OCI-LY3 (cell line): ENCODE measurements around the gene OR2L5.

Experiments
- H2AFZ ChIP-seq: fragments of 200-600, 300-600 bp; shearing (Covaris generic); 2 replicates; pipeline ENCODE4 v1.6.0; 2014; ENCODE audit warnings: antibody characterized with exemption, low read depth, low read length
- H3K27ac ChIP-seq: fragments of 200-600, 300-600 bp; sonication (generic); 2 replicates; pipeline ENCODE4 v1.5.1; 2014; ENCODE audit warnings: mild to moderate bottlenecking, low read length, moderate library complexity, mixed read lengths
- H3K27me3 ChIP-seq: fragments of 200-600, 300-600 bp; sonication (generic); 2 replicates; pipeline ENCODE4 v1.6.1; 2014; ENCODE audit warnings: low read depth, low read length, mixed read lengths
- H3K36me3 ChIP-seq: fragments of 200-600, 300-600 bp; sonication (generic); replicated peaks from 2 replicates; pipeline ENCODE3; 2014; ENCODE audit warnings: low read depth, low read length, mixed read lengths
- H3K4me1 ChIP-seq: fragments of 300-600, 200-600 bp; sonication (generic); 2 replicates; pipeline ENCODE4 v1.6.1; 2014; ENCODE audit warnings: low read length, mixed read lengths
- H3K4me2 ChIP-seq: fragments of 200-600, 300-600 bp; sonication (generic); 2 replicates; pipeline ENCODE4 v1.6.1; 2014; ENCODE audit warnings: low read length, mixed read lengths
- H3K4me3 ChIP-seq: fragments of 300-600, 200-600 bp; sonication (generic); 2 replicates; pipeline ENCODE4 v1.5.1; 2014; ENCODE audit warnings: antibody characterized with exemption, mild to moderate bottlenecking, low read length, moderate library complexity
- H3K79me2 ChIP-seq: fragments of 300-600, 200-600 bp; shearing (Covaris generic); 2 replicates; pipeline ENCODE4 v1.6.1; 2014; ENCODE audit warnings: mild to moderate bottlenecking, low read length, mixed read lengths
- H3K9ac ChIP-seq: fragments of 300-600, 200-600 bp; shearing (Covaris generic); 2 replicates; pipeline ENCODE4 v1.6.0; 2014; ENCODE audit warnings: mild to moderate bottlenecking, low read length, moderate library complexity
- H3K9me3 ChIP-seq: fragments of 200-600, 300-600 bp; shearing (Covaris generic); 2 replicates; pipeline ENCODE4 v1.6.1; 2014; ENCODE audit warnings: low read length, mixed read lengths; ENCODE audit not compliant: insufficient read depth
- H4K20me1 ChIP-seq: fragments of 200-600, 300-600 bp; sonication (generic); 2 replicates; pipeline ENCODE4 v1.6.1; 2016; ENCODE audit warnings: low read length, mixed read lengths; ENCODE audit not compliant: insufficient read depth
- CTCF ChIP-seq: fragments of 200-600, 300-600 bp; sonication (generic); IDR thresholded peaks from 2 replicates; pipeline ENCODE4 v1.5.1; 2014; ENCODE audit warnings: antibody characterized with exemption, low read length, low read depth
- EZH2phosphoT487 ChIP-seq: fragments of 200-600 bp; shearing (Covaris generic); IDR thresholded peaks from 2 replicates; pipeline ENCODE4 v1.6.1; 2018; ENCODE audit warnings: antibody characterized with exemption, mixed run types, low read depth

The OR2L5 gene

GRCh38 chr1:248015803-248016202 is 2.3 kb downstream of the OR2L5 start:
- Histone ChIP-seq H4K20me1 (no peaks in the 10 kb centered on the region), H3K79me2 (no peaks in the 10 kb centered on the region), H3K9me3 (no peaks in the 10 kb centered on the region), H3K36me3 (no peaks in the 10 kb centered on the region), H3K4me2 (no peak overlapping the region), H3K4me3 (no peak overlapping the region), H3K4me1 (no peaks in the 10 kb centered on the region), H3K27me3 (no peaks in the 10 kb centered on the region), H3K9ac (no peak overlapping the region), H2AFZ (no peak overlapping the region), H3K27ac (no peak overlapping the region)
- TF ChIP-seq CTCF (no peak), EZH2phosphoT487 (no peak)

- Histone ChIP-seq H3K27ac (no peak within 1 kb of the TSS), H3K79me2 (no peaks in the 10 kb centered on the region), H2AFZ (no peak within 1 kb of the TSS), H3K9me3 (0 out of 2 replicates have a peak, but pooled peaks cover 2% of the 10 kb centered on the region), H4K20me1 (no peaks in the 10 kb centered on the region), H3K4me3 (no peak within 1 kb of the TSS), H3K9ac (no peak within 1 kb of the TSS), H3K27me3 (no peaks in the 10 kb centered on the region), H3K4me2 (no peak within 1 kb of the TSS), H3K36me3 (no peaks in the 10 kb centered on the region), H3K4me1 (no peaks in the 10 kb centered on the region)
- TF ChIP-seq CTCF: no peak
- no peak for TF ChIP-seq EZH2phosphoT487
Observed at GRCh38 chr1:248029770-248030169, 16.3 kb downstream of the OR2L5 start, which contains the start of gene OR2L2. Gene OR2L2, plus strand, starts transcription at chr1:248030070. Its CDS starts 8,198 bp downstream, at chr1:248038268.

GRCh38 chr1:248045209-248045608 is 31.7 kb downstream of the OR2L5 start:
- no peaks in the 10 kb centered on the region for H3K4me1 ChIP-seq
- H3K79me2 ChIP-seq: no peaks in the 10 kb centered on the region
- H3K27me3 ChIP-seq: no peaks in the 10 kb centered on the region
- H3K9ac ChIP-seq: no peak overlapping the region
- H2AFZ ChIP-seq: no peak overlapping the region
- H4K20me1 ChIP-seq: no peaks in the 10 kb centered on the region
- H3K4me2 ChIP-seq: no peak overlapping the region
- no peak overlapping the region for H3K27ac ChIP-seq
- no peaks in the 10 kb centered on the region for H3K36me3 ChIP-seq
- TF ChIP-seq CTCF: no peak
- no peak for TF ChIP-seq EZH2phosphoT487
- H3K4me3 ChIP-seq: no peak overlapping the region
- H3K9me3 ChIP-seq: no peaks in the 10 kb centered on the region

GRCh38 chr1:248046536-248046935 is 33.1 kb downstream of the OR2L5 start, which contains the start of gene OR2L3:
Gene OR2L3, plus strand, starts transcription at chr1:248046836. Its CDS starts 13,846 bp downstream, at chr1:248060682.
- no peaks in the 10 kb centered on the region for H3K9me3 ChIP-seq
- no peaks in the 10 kb centered on the region for H3K36me3 ChIP-seq
- H3K4me1 ChIP-seq: no peaks in the 10 kb centered on the region
- no peak within 1 kb of the TSS for H3K4me3 ChIP-seq
- H3K27ac ChIP-seq: no peak within 1 kb of the TSS
- H3K4me2 ChIP-seq: no peak within 1 kb of the TSS
- H3K27me3 ChIP-seq: no peaks in the 10 kb centered on the region
- no peak within 1 kb of the TSS for H3K9ac ChIP-seq
- TF ChIP-seq CTCF (no peak), EZH2phosphoT487 (no peak)
- no peaks in the 10 kb centered on the region for H3K79me2 ChIP-seq
- H4K20me1 ChIP-seq: no peaks in the 10 kb centered on the region
- no peak within 1 kb of the TSS for H2AFZ ChIP-seq
